ENCODE results near the gene GNAS-AS1.

Gene GNAS-AS1

DNA sequence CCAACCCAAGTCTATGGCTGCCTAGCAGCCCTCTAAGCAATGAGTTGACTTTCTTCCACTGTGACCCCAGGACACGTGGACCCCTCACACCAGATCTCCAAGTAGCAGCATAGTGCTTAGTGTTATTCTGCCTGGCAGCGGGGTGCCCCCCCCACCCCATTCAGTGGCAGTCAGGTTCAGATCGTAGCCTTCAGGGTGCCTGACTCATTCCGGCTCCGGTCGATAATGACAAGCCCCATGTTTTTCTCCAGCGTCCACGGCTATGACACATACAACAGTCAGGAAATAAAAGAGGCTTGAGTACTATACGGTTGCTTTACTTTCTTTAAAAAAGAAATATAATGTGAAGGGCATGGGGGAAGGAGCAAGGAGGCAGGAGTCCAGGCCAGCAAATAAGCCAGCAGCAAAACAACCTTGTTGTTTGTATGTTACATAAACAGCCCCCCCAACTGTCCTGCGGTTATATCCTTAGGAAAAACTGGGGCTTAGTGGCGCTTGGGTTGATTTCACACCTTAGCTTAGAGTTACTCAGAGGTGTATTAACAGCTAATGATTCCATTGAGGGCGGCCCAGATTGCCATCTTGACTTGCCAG, 24.9 kb upstream of the GNAS-AS1 start:
- TF ChIP-seq, protein P1, sequence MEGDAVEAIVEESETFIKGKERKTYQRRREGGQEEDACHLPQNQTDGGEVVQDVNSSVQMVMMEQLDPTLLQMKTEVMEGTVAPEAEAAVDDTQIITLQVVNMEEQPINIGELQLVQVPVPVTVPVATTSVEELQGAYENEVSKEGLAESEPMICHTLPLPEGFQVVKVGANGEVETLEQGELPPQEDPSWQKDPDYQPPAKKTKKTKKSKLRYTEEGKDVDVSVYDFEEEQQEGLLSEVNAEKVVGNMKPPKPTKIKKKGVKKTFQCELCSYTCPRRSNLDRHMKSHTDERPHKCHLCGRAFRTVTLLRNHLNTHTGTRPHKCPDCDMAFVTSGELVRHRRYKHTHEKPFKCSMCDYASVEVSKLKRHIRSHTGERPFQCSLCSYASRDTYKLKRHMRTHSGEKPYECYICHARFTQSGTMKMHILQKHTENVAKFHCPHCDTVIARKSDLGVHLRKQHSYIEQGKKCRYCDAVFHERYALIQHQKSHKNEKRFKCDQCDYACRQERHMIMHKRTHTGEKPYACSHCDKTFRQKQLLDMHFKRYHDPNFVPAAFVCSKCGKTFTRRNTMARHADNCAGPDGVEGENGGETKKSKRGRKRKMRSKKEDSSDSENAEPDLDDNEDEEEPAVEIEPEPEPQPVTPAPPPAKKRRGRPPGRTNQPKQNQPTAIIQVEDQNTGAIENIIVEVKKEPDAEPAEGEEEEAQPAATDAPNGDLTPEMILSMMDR (conservative IDR thresholded peaks at IDR 0.05; ENCODE audit: low read depth, low read length): no peak
- H3K9ac ChIP-seq: no peak overlapping the region
- no peak overlapping the region for H3K27ac ChIP-seq
- H3K4me2 ChIP-seq: no peak overlapping the region
- H3K27me3 ChIP-seq (ENCODE audit: insufficient read depth, low read depth): no peaks in the 10 kb centered on the region
- no peaks in the 10 kb centered on the region for H3K79me2 ChIP-seq (ENCODE audit: insufficient read depth, low read depth)
- H3K4me3 ChIP-seq (IDR thresholded peaks at IDR 0.05; ENCODE audit: insufficient read depth, low read depth, low read length): no peak overlapping the region
- no peak overlapping the region for H2AFZ ChIP-seq (ENCODE audit: low read depth)
- no peaks in the 10 kb centered on the region for H3K36me3 ChIP-seq (ENCODE audit: insufficient read depth)
- peaks cover 4% of the 10 kb centered on the region for H3K4me1 ChIP-seq (ENCODE audit: low read depth, poor library complexity, severe bottlenecking)
- no peaks in the 10 kb centered on the region for H4K20me1 ChIP-seq (ENCODE audit: insufficient read depth)

DNA sequence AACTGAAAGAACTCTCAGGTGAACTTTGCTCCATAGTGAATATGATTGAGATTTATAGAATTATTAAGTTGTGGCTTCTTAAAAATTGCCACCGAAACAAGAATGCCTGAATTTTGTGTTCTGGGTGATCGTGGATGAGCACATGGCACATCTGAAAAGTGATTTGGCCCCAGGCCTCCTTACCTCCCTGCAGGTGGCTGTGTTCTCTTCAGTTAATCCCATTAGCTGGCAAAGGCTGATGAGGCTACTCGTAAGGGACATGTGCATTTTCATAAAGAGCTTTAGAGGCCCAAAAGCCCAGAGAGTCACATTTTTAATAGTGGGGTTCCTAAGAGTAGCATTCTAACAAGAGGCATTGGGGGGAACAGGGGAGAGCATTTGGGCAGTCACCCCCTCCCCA, 24.4 kb upstream of the GNAS-AS1 start:
- Histone ChIP-seq H3K79me2 (ENCODE audit: insufficient read depth, low read depth) (no peaks in the 10 kb centered on the region), H3K4me2 (no peak overlapping the region), H3K9ac (no peak overlapping the region), H3K4me1 (ENCODE audit: low read depth, poor library complexity, severe bottlenecking) (peaks cover 10% of the 10 kb centered on the region), H3K36me3 (ENCODE audit: insufficient read depth) (no peaks in the 10 kb centered on the region), H3K27ac (no peak overlapping the region), H3K4me3 (IDR thresholded peaks at IDR 0.05; ENCODE audit: insufficient read depth, low read depth, low read length) (no peak overlapping the region), H3K27me3 (ENCODE audit: insufficient read depth, low read depth) (no peaks in the 10 kb centered on the region), H4K20me1 (ENCODE audit: insufficient read depth) (no peaks in the 10 kb centered on the region), H2AFZ (ENCODE audit: low read depth) (no peak overlapping the region)
- TF ChIP-seq, protein P1 (conservative IDR thresholded peaks at IDR 0.05; ENCODE audit: low read depth, low read length): no peak

DNA sequence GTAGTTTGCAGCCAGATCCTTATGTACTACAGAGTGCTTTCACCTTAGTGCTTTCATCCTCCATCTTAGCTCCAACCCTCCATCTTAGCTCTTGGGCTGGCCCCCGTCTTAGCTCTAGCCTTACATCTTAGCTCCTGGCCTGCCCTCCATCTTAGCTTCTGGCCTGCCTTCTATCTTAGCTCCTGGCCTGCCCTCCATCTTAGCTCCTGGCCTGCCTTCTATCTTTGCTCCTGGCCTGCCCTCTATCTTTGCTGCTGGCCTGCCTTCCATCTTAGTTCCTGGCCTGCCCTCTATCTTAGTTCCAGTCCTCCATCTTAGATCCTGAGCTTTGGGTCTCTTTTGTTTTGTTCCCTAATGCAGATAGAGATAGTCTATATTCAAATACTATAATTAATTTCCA, 23.8 kb upstream of the GNAS-AS1 start:
- H2AFZ ChIP-seq (ENCODE audit: low read depth): no peak overlapping the region
- no peaks in the 10 kb centered on the region for H4K20me1 ChIP-seq (ENCODE audit: insufficient read depth)
- H3K36me3 ChIP-seq (ENCODE audit: insufficient read depth): no peaks in the 10 kb centered on the region
- no peak overlapping the region for H3K27ac ChIP-seq
- H3K4me2 ChIP-seq: no peak overlapping the region
- no peaks in the 10 kb centered on the region for H3K27me3 ChIP-seq (ENCODE audit: insufficient read depth, low read depth)
- H3K79me2 ChIP-seq (ENCODE audit: insufficient read depth, low read depth): no peaks in the 10 kb centered on the region
- H3K4me1 ChIP-seq (ENCODE audit: low read depth, poor library complexity, severe bottlenecking): peaks cover 12% of the 10 kb centered on the region
- H3K4me3 ChIP-seq (IDR thresholded peaks at IDR 0.05; ENCODE audit: insufficient read depth, low read depth, low read length): no peak overlapping the region
- TF ChIP-seq, protein P1 (conservative IDR thresholded peaks at IDR 0.05; ENCODE audit: low read depth, low read length): no peak
- H3K9ac ChIP-seq: no peak overlapping the region

DNA sequence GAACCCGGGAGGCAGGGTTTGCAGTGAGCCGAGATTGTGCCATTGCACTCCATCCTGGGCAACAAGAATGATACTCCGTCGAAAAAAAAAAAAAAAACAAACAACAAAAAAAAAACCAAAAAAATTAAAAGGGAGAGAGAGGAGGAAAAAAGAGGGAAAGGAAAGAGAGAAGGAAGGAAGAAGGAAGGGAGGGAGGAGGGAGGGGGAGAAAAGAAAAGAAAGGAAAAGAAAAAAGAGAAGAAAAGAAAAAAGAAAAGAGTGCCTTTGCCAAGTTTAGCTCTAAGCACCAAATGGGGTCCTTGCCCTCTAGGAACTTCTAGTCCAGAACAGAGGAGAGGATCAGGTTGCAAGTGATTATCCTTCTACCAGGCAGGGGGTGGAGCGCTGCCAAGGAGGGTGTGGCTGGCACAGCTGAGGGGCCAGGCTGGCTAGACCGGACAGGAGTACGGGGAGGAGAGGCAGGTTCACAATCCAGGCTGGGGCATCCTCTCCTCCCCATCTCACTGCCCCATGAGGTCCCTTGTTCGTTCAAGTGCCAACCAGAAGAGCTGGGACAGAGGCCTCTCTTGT, 20.9 kb upstream of the GNAS-AS1 start:
- TF ChIP-seq, protein P1 (conservative IDR thresholded peaks at IDR 0.05; ENCODE audit: low read depth, low read length): no peak
- H4K20me1 ChIP-seq (ENCODE audit: insufficient read depth): no peaks in the 10 kb centered on the region
- no peak overlapping the region for H2AFZ ChIP-seq (ENCODE audit: low read depth)
- H3K4me2 ChIP-seq: no peak overlapping the region
- H3K4me1 ChIP-seq (ENCODE audit: low read depth, poor library complexity, severe bottlenecking): peaks cover 12% of the 10 kb centered on the region
- H3K27ac ChIP-seq: no peak overlapping the region
- no peak overlapping the region for H3K9ac ChIP-seq
- no peaks in the 10 kb centered on the region for H3K27me3 ChIP-seq (ENCODE audit: insufficient read depth, low read depth)
- no peaks in the 10 kb centered on the region for H3K36me3 ChIP-seq (ENCODE audit: insufficient read depth)
- H3K4me3 ChIP-seq (IDR thresholded peaks at IDR 0.05; ENCODE audit: insufficient read depth, low read depth, low read length): no peak overlapping the region
- no peaks in the 10 kb centered on the region for H3K79me2 ChIP-seq (ENCODE audit: insufficient read depth, low read depth)

Measured in KMS-11 (cell line).